Sigmoid colon (tissue), 4 donors: ENCODE data around the gene DIPK1B.

Experiments used
- EP300 ChIP-seq, 4 donors: sonication (generic); formaldehyde crosslinking; IDR thresholded peaks; one replicate each; pipeline ENCODE4 v1.6.1; 2017; ENCODE audit warnings: antibody characterized with exemption in 4 of 4
- POLR2AphosphoS5 ChIP-seq, 4 donors: sonication (generic); formaldehyde crosslinking; IDR thresholded peaks; one replicate each; pipeline ENCODE4 v1.6.1; 2017; ENCODE audit warnings: antibody characterized with exemption in 4 of 4
- TF ChIP-seq, protein P1 (sequence below), 4 experiments: fragments of 450-650 bp in 3 of 4; fragments of 200-600 bp in 1 of 4; IDR thresholded peaks; one replicate each; pipeline ENCODE4 v1.5.1; 2016 to 2019; ENCODE audit warnings: antibody characterized with exemption in 4 of 4, mild to moderate bottlenecking in 3 of 4, moderate library complexity in 2 of 4

DNA sequence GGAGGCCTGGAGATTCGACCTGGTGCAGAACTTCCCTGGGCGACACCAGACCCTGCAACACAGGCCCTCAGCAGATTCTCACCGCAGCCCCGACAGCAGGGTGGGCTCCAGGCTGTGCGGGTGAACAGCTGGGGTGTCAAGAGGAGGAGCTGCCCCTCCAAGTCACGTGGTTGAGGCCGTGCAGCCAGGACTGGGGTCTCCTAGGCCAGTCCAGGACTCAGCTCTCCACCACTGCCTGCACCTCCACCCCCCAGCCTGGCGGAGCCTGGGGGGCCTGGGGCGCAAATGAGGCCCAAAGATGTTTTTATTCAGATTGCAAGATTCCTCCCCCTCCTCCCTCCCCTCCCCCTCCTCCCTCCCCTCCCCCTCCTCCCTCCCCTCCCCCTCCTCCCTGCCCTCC lies 15.9 kb upstream of the DIPK1B start:
- TF ChIP-seq, protein P1, sequence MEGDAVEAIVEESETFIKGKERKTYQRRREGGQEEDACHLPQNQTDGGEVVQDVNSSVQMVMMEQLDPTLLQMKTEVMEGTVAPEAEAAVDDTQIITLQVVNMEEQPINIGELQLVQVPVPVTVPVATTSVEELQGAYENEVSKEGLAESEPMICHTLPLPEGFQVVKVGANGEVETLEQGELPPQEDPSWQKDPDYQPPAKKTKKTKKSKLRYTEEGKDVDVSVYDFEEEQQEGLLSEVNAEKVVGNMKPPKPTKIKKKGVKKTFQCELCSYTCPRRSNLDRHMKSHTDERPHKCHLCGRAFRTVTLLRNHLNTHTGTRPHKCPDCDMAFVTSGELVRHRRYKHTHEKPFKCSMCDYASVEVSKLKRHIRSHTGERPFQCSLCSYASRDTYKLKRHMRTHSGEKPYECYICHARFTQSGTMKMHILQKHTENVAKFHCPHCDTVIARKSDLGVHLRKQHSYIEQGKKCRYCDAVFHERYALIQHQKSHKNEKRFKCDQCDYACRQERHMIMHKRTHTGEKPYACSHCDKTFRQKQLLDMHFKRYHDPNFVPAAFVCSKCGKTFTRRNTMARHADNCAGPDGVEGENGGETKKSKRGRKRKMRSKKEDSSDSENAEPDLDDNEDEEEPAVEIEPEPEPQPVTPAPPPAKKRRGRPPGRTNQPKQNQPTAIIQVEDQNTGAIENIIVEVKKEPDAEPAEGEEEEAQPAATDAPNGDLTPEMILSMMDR (IDR thresholded peaks at IDR 0.05), result no peak
- TF ChIP-seq EP300 (IDR thresholded peaks at IDR 0.05) (no peak), POLR2AphosphoS5 (IDR thresholded peaks at IDR 0.05) (no peak)
